HepG2 (cell line): Measurements from ENCODE around the gene DDAH2. TPM values are rescaled to one million over a fixed set of nuclear protein-coding genes. Genes with fewer than 3 reads are reported as not detected.
A peak's percentile ranks its signal among the peaks of the same experiment; 100 is the strongest.

Source experiments
- ARNT ChIP-seq: fragments of 450-650 bp; IDR thresholded peaks from 2 replicates; pipeline ENCODE4 v1.6.1; 2017
- BORCS8-MEF2B ChIP-seq: sonication (generic); formaldehyde crosslinking; IDR thresholded peaks from 2 replicates; pipeline ENCODE4 v1.8.0; 2022; ENCODE audit warnings: mild to moderate bottlenecking, missing genetic modification reagents
- HDAC2 ChIP-seq: sonication (generic); formaldehyde crosslinking; IDR thresholded peaks from 2 replicates; pipeline ENCODE4 v1.4.0; 2020; ENCODE audit warnings: missing genetic modification reagents
- IRF2 ChIP-seq: IDR thresholded peaks from 2 replicates; pipeline ENCODE4 v1.6.1; 2018; ENCODE audit warnings: missing genetic modification reagents, missing compliant biosample characterization
- NFIC ChIP-seq: IDR thresholded peaks from 2 replicates; pipeline ENCODE4 v1.6.1; 2012; ENCODE audit warnings: mild to moderate bottlenecking, low read length, inconsistent platforms
- NR2F6 ChIP-seq, 2 experiments: IDR thresholded peaks; 2 replicates each; pipeline ENCODE4 v1.6.1; 2016; ENCODE audit warnings: antibody characterized with exemption in 1 of 2, mild to moderate bottlenecking in 1 of 2
- PHF8 ChIP-seq: sonication (generic); formaldehyde crosslinking; IDR thresholded peaks from 2 replicates; pipeline ENCODE4 v1.5.0; 2020; ENCODE audit warnings: missing genetic modification reagents
- SAP130 ChIP-seq: IDR thresholded peaks from 2 replicates; pipeline ENCODE4 v1.6.1; 2016; ENCODE audit warnings: low read depth
- SMAD1 ChIP-seq: sonication (generic); formaldehyde crosslinking; IDR thresholded peaks from 2 replicates; pipeline ENCODE4 v1.4.0; 2020; ENCODE audit warnings: missing genetic modification reagents, low read depth, mild to moderate bottlenecking, borderline replicate concordance
- STAT5B ChIP-seq: sonication (generic); formaldehyde crosslinking; IDR thresholded peaks from 2 replicates; pipeline ENCODE4 v1.4.0; 2020; ENCODE audit warnings: missing genetic modification reagents
- TBX2 ChIP-seq: sonication (generic); formaldehyde crosslinking; IDR thresholded peaks from 2 replicates; pipeline ENCODE4 v1.5.0; 2020; ENCODE audit warnings: missing genetic modification reagents, mild to moderate bottlenecking, borderline replicate concordance
- YEATS2 ChIP-seq: sonication (generic); formaldehyde crosslinking; IDR thresholded peaks from 2 replicates; pipeline ENCODE4 v1.4.0; 2020; ENCODE audit warnings: missing genetic modification reagents, borderline replicate concordance
- ZFP36L2 ChIP-seq: sonication (generic); formaldehyde crosslinking; IDR thresholded peaks from 2 replicates; pipeline ENCODE4 v1.4.0; 2020; ENCODE audit warnings: missing genetic modification reagents
- ZMYM4 ChIP-seq: sonication (generic); formaldehyde crosslinking; IDR thresholded peaks from 2 replicates; pipeline ENCODE4 v1.8.1; 2023; ENCODE audit warnings: mild to moderate bottlenecking, missing genetic modification reagents
- ZNF24 ChIP-seq: fragments of 450-650 bp; IDR thresholded peaks from 2 replicates; pipeline ENCODE4 v1.6.1; 2017; ENCODE audit warnings: antibody characterized with exemption, mild to moderate bottlenecking
- ZNF263 ChIP-seq: sonication (generic); formaldehyde crosslinking; IDR thresholded peaks from 2 replicates; pipeline ENCODE4 v1.4.0; 2020; ENCODE audit warnings: missing genetic modification reagents
- ZNF296 ChIP-seq: sonication (generic); formaldehyde crosslinking; conservative IDR thresholded peaks from 2 replicates; pipeline ENCODE4 v1.5.0; 2020; ENCODE audit warnings: mild to moderate bottlenecking, missing genetic modification reagents
- ZNF670 ChIP-seq: sonication (generic); formaldehyde crosslinking; IDR thresholded peaks from 2 replicates; pipeline ENCODE4 v1.8.0; 2022; ENCODE audit warnings: mild to moderate bottlenecking, missing genetic modification reagents, borderline replicate concordance
- ZNF713 ChIP-seq: sonication (generic); formaldehyde crosslinking; IDR thresholded peaks from 2 replicates; pipeline ENCODE4 v1.4.0; 2020; ENCODE audit warnings: mild to moderate bottlenecking, missing genetic modification reagents
- ZNF746 ChIP-seq: sonication (generic); formaldehyde crosslinking; IDR thresholded peaks from 2 replicates; pipeline ENCODE4 v1.8.0; 2022; ENCODE audit warnings: mild to moderate bottlenecking, missing genetic modification reagents
- ZNF878 ChIP-seq: sonication (generic); formaldehyde crosslinking; IDR thresholded peaks from 2 replicates; pipeline ENCODE4 v1.8.1; 2023; ENCODE audit warnings: mild to moderate bottlenecking, missing genetic modification reagents, moderate library complexity
- polyA plus RNA-seq, 8 experiments: library from polyadenylated mRNA; depleted of rRNA in 3 of 8; stranded (reverse) in 7 of 8; unstranded in 1 of 8; fragments of >200 nt; fragmentation: Illumina TruSeq in 4 of 8; extraction: Trizol in 4 of 8; gene quantifications; 2 replicates each; pipeline versions ENCODE4 v1.2.1 to v1.2.3, GENCODE V29; 2011 to 2016; ENCODE audit warnings: low read depth in 4 of 8, missing spikeins in 1 of 8, mixed read lengths in 1 of 8; ENCODE audit not compliant: insufficient read depth in 1 of 8
- total RNA-seq, 5 experiments: library from RNA; depleted of rRNA; stranded (reverse); fragments of >200 nt; fragmentation: Illumina TruSeq; extraction: Trizol; gene quantifications; 2 replicates each; pipeline ENCODE4 v1.2.3, GENCODE V29; 2016; ENCODE audit warnings: low read depth in 1 of 5
- TF ChIP-seq, protein P1 (sequence below): sonication (generic); formaldehyde crosslinking; IDR thresholded peaks from 2 replicates; pipeline ENCODE4 v1.9.0; 2021; ENCODE audit warnings: missing genetic modification reagents, mild to moderate bottlenecking, borderline replicate concordance
- TF ChIP-seq, protein P2 (sequence below): sonication (generic); formaldehyde crosslinking; IDR thresholded peaks from 2 replicates; pipeline ENCODE4 v1.8.1; 2023; ENCODE audit warnings: missing genetic modification reagents, inconsistent platforms, borderline replicate concordance
- TF ChIP-seq, protein P3 (sequence below): sonication (generic); formaldehyde crosslinking; IDR thresholded peaks from 2 replicates; pipeline ENCODE4 v1.5.1; 2020; ENCODE audit warnings: missing genetic modification reagents, mild to moderate bottlenecking, borderline replicate concordance
- TF ChIP-seq, protein P4 (sequence below): IDR thresholded peaks from 2 replicates; pipeline ENCODE4 v1.6.1; 2016; ENCODE audit warnings: missing genetic modification reagents, missing compliant biosample characterization
- TF ChIP-seq, protein P5 (sequence below), 2 experiments: sonication (generic) in 1 of 2; formaldehyde crosslinking in 1 of 2; IDR thresholded peaks; 2 replicates each; pipeline versions ENCODE4 v1.4.0 to v1.6.1; 2018 to 2020; ENCODE audit warnings: missing genetic modification reagents in 2 of 2, borderline replicate concordance in 1 of 2, low read depth in 1 of 2, mild to moderate bottlenecking in 1 of 2, missing biosample characterization in 1 of 2

Gene DDAH2
- total and polyA plus RNA-seq, 2 of the 13 experiments (the other 11 are each of a cell fraction or from before 2014, with no cell fraction given) = 16.4 to 21.1 TPM

DNA sequence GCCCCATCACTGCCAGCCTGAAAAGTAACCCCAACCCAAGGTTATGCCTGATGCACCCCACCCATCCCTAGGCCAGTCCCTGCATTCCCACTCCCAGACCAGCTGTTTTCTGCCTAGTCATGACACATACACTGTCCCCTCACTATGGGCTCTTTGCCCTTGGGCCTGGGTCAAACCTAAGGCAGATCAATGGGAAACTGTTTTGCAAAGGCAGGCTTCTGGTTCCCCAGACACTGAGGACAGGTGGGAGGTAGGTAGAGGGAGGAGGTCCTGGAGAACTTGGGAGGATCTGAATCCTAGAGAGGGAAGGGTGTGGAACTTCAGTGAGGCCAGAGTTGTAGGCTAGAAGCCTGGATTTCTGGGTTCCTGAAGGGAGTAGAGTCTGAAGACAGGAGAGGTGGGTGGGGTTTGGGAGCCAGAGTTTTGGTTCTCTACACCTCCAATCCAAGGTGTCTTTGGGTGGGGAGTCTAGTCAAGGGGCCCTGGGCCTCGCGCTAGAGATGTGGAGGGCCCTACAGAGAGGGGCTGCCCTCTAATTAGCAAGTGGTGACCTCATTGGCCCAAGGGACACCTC is 5.2 kb upstream of the DDAH2 start (continued):
- TF ChIP-seq, protein P1, sequence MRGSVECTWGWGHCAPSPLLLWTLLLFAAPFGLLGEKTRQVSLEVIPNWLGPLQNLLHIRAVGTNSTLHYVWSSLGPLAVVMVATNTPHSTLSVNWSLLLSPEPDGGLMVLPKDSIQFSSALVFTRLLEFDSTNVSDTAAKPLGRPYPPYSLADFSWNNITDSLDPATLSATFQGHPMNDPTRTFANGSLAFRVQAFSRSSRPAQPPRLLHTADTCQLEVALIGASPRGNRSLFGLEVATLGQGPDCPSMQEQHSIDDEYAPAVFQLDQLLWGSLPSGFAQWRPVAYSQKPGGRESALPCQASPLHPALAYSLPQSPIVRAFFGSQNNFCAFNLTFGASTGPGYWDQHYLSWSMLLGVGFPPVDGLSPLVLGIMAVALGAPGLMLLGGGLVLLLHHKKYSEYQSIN (CRISPR knock-in tag) = no peak
- TF ChIP-seq ZNF24 = no peak
- peak; percentile 46; the same call in 1 of the 2 replicates for TF ChIP-seq TBX2 (CRISPR knock-in tag)
- no peak for TF ChIP-seq STAT5B (CRISPR knock-in tag)
- TF ChIP-seq NR2F6 (IDR thresholded peaks at IDR 0.05) = no peak
- TF ChIP-seq NR2F6 (CRISPR knock-in tag; IDR thresholded peaks at IDR 0.05) = peak; percentile 43; the same call in 1 of the 2 replicates
- no peak for TF ChIP-seq NFIC
- no peak for TF ChIP-seq YEATS2
- TF ChIP-seq, protein P2, sequence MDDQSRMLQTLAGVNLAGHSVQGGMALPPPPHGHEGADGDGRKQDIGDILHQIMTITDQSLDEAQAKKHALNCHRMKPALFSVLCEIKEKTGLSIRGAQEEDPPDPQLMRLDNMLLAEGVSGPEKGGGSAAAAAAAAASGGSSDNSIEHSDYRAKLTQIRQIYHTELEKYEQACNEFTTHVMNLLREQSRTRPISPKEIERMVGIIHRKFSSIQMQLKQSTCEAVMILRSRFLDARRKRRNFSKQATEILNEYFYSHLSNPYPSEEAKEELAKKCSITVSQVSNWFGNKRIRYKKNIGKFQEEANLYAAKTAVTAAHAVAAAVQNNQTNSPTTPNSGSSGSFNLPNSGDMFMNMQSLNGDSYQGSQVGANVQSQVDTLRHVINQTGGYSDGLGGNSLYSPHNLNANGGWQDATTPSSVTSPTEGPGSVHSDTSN (CRISPR knock-in tag) = no peak
- no peak for TF ChIP-seq ZMYM4 (CRISPR knock-in tag)
- TF ChIP-seq BORCS8-MEF2B (CRISPR knock-in tag) = no peak
- TF ChIP-seq, protein P3, sequence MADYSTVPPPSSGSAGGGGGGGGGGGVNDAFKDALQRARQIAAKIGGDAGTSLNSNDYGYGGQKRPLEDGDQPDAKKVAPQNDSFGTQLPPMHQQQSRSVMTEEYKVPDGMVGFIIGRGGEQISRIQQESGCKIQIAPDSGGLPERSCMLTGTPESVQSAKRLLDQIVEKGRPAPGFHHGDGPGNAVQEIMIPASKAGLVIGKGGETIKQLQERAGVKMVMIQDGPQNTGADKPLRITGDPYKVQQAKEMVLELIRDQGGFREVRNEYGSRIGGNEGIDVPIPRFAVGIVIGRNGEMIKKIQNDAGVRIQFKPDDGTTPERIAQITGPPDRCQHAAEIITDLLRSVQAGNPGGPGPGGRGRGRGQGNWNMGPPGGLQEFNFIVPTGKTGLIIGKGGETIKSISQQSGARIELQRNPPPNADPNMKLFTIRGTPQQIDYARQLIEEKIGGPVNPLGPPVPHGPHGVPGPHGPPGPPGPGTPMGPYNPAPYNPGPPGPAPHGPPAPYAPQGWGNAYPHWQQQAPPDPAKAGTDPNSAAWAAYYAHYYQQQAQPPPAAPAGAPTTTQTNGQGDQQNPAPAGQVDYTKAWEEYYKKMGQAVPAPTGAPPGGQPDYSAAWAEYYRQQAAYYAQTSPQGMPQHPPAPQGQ = no peak
- TF ChIP-seq ZNF746 = no peak
- TF ChIP-seq SMAD1 (CRISPR knock-in tag) = no peak
- TF ChIP-seq, protein P4, sequence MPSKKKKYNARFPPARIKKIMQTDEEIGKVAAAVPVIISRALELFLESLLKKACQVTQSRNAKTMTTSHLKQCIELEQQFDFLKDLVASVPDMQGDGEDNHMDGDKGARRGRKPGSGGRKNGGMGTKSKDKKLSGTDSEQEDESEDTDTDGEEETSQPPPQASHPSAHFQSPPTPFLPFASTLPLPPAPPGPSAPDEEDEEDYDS (CRISPR knock-in tag) = no peak; the same call in 1 of the 2 replicates
- no peak for TF ChIP-seq SAP130 (CRISPR knock-in tag)
- no peak for TF ChIP-seq ZNF878 (CRISPR knock-in tag)
- TF ChIP-seq ZNF670 (CRISPR knock-in tag) = no peak
- 0 out of 2 replicates have a peak, but pooled peaks have one; percentile 8 for TF ChIP-seq ZNF263 (CRISPR knock-in tag)
- no peak; the same call in 1 of the 2 replicates for TF ChIP-seq PHF8 (CRISPR knock-in tag)
- no peak for TF ChIP-seq ZNF296 (CRISPR knock-in tag)
- no peak for TF ChIP-seq ZNF713 (CRISPR knock-in tag)
- TF ChIP-seq HDAC2 (CRISPR knock-in tag) = 0 out of 2 replicates have a peak, but pooled peaks have one; percentile 9
- TF ChIP-seq, protein P5, sequence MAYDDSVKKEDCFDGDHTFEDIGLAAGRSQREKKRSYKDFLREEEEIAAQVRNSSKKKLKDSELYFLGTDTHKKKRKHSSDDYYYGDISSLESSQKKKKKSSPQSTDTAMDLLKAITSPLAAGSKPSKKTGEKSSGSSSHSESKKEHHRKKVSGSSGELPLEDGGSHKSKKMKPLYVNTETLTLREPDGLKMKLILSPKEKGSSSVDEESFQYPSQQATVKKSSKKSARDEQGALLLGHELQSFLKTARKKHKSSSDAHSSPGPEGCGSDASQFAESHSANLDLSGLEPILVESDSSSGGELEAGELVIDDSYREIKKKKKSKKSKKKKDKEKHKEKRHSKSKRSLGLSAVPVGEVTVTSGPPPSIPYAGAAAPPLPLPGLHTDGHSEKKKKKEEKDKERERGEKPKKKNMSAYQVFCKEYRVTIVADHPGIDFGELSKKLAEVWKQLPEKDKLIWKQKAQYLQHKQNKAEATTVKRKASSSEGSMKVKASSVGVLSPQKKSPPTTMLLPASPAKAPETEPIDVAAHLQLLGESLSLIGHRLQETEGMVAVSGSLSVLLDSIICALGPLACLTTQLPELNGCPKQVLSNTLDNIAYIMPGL (CRISPR knock-in tag; IDR thresholded peaks at IDR 0.05; ENCODE audit: borderline replicate concordance in 1 of 2, low read depth in 1 of 2) = no peak
- no peak for TF ChIP-seq IRF2 (CRISPR knock-in tag)
- no peak for TF ChIP-seq ZFP36L2 (CRISPR knock-in tag)
- no peak for TF ChIP-seq ARNT
